K562 (cell line): ENCODE measurements around the gene STON2. TPM values are rescaled to one million over a fixed set of nuclear protein-coding genes. Genes with fewer than 3 reads are reported as not detected.

Source experiments
- CEBPB ChIP-seq: fragments of 450-650 bp; IDR thresholded peaks from 2 replicates; pipeline ENCODE4 v1.6.1; 2016; ENCODE audit warnings: missing genetic modification characterization, missing compliant biosample characterization
- ERF ChIP-seq: fragments of 450-650 bp; formaldehyde crosslinking; IDR thresholded peaks from 2 replicates; pipeline ENCODE4 v1.4.0; 2020; ENCODE audit warnings: mild to moderate bottlenecking, mixed read lengths
- FOSL1 ChIP-seq: fragments of 200-800 bp; sonication (Bioruptor generic); conservative IDR thresholded peaks from 2 replicates; pipeline ENCODE4 v1.6.1; 2016; ENCODE audit warnings: missing genetic modification characterization, missing compliant biosample characterization
- KAT7 ChIP-seq: sonication (generic); formaldehyde crosslinking; IDR thresholded peaks from 2 replicates; pipeline ENCODE4 v1.8.0; 2022; ENCODE audit warnings: missing genetic modification reagents, mild to moderate bottlenecking, borderline replicate concordance
- MGA ChIP-seq: fragments of 450-650 bp; IDR thresholded peaks from 2 replicates; pipeline ENCODE4 v1.6.1; 2016; ENCODE audit warnings: mild to moderate bottlenecking, moderate library complexity
- PHB ChIP-seq: fragments of 250-450 bp; sonication (Bioruptor Pico); IDR thresholded peaks from 2 replicates; pipeline ENCODE4 v1.5.0; 2021
- SMARCE1 ChIP-seq: fragments of 450-650 bp; IDR thresholded peaks from 2 replicates; pipeline ENCODE4 v1.7.1; 2016; ENCODE audit warnings: mild to moderate bottlenecking
- ZFX ChIP-seq: sonication (generic); formaldehyde crosslinking; IDR thresholded peaks from 2 replicates; pipeline ENCODE4 v1.8.0; 2022; ENCODE audit warnings: mild to moderate bottlenecking, missing genetic modification reagents, moderate library complexity
- ZNF175 ChIP-seq: fragments of 200-800 bp; sonication (Bioruptor generic); IDR thresholded peaks from 2 replicates; pipeline ENCODE4 v1.6.1; 2016; ENCODE audit warnings: low read depth, mild to moderate bottlenecking, missing genetic modification characterization, missing compliant biosample characterization
- ZNF766 ChIP-seq: fragments of 200-800 bp; sonication (Bioruptor generic); conservative IDR thresholded peaks from 2 replicates; pipeline ENCODE4 v1.6.1; 2016; ENCODE audit warnings: missing genetic modification characterization, missing compliant biosample characterization
- ZNF77 ChIP-seq: fragments of 250-450 bp; sonication (Bioruptor Pico); IDR thresholded peaks from 2 replicates; pipeline ENCODE4 v1.5.0; 2020
- polyA plus RNA-seq, 8 experiments: library from polyadenylated mRNA; depleted of rRNA in 4 of 8; stranded (reverse) in 5 of 8; unstranded in 3 of 8; fragments of >200 nt; fragmentation: Nextera tagmentation in 2 of 8; fragmentation: Illumina TruSeq in 1 of 8; extraction: Ambion mirVana in 2 of 8; extraction: Trizol in 1 of 8; gene quantifications; 2 replicates each; pipeline versions ENCODE4 v1.2.1 to v1.2.3, GENCODE V29; 2011 to 2014; ENCODE audit warnings: inconsistent platforms in 1 of 8, missing spikeins in 1 of 8
- total RNA-seq, 7 experiments: library from RNA; depleted of rRNA in 6 of 7; stranded (reverse); fragments of >200 nt in 6 of 7; fragmentation: Illumina TruSeq in 2 of 7; extraction: Trizol in 2 of 7; gene quantifications; 2 replicates each; pipeline versions ENCODE4 v1.2.1 to v1.2.3, GENCODE V29; 2011 to 2021; ENCODE audit warnings: low replicate concordance in 1 of 7
- TF ChIP-seq, protein P1 (sequence below): sonication (generic); formaldehyde crosslinking; IDR thresholded peaks from 2 replicates; pipeline ENCODE4 v1.8.0; 2022; ENCODE audit warnings: missing genetic modification reagents, mild to moderate bottlenecking, borderline replicate concordance

STON2 gene
- total and polyA plus RNA-seq, 9 of the 15 experiments (the other 6 are each of a cell fraction or from before 2014, with no cell fraction given) = 7.8 to 99.3 (median 53.5) TPM

DNA sequence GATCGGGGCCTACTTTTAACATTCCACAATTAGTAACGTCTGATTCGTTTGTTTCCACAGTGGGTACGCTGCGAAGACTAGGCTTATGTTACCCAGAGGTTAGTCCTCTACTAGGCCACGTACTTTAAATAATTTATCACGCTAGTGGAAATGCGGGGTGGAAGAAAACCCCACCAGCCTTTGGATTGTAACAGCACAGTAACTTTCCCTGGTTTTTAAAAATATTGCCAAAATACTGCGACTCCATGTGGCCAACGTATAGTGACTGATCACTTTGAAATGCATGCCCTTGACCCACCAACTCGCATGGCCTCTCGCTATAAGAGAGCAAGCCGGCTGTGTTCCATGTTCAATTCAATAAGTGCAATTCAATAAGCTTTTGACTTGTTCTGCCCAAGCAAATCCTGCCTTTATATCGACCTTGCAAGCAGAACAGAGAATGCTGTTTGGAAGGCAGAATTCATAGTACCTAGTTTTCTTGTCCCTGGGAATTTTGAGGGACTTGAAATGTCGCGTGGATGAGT lies 178.5 kb downstream of the STON2 start (continued):
- TF ChIP-seq MGA = peak; percentile 82
- TF ChIP-seq, protein P1, sequence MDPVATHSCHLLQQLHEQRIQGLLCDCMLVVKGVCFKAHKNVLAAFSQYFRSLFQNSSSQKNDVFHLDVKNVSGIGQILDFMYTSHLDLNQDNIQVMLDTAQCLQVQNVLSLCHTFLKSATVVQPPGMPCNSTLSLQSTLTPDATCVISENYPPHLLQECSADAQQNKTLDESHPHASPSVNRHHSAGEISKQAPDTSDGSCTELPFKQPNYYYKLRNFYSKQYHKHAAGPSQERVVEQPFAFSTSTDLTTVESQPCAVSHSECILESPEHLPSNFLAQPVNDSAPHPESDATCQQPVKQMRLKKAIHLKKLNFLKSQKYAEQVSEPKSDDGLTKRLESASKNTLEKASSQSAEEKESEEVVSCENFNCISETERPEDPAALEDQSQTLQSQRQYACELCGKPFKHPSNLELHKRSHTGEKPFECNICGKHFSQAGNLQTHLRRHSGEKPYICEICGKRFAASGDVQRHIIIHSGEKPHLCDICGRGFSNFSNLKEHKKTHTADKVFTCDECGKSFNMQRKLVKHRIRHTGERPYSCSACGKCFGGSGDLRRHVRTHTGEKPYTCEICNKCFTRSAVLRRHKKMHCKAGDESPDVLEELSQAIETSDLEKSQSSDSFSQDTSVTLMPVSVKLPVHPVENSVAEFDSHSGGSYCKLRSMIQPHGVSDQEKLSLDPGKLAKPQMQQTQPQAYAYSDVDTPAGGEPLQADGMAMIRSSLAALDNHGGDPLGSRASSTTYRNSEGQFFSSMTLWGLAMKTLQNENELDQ (CRISPR knock-in tag) = no peak
- 0 out of 2 replicates have a peak, but pooled peaks have one; percentile 29 for TF ChIP-seq ZNF175 (CRISPR knock-in tag)
- 0 out of 2 replicates have a peak, but pooled peaks have one; percentile 52 for TF ChIP-seq KAT7 (CRISPR knock-in tag)
- no peak for TF ChIP-seq PHB
- TF ChIP-seq ZNF766 (CRISPR knock-in tag) = peak; percentile 26; the same call in 1 of the 2 replicates
- TF ChIP-seq FOSL1 (tag) = 0 out of 2 replicates have a peak, but pooled peaks have one; percentile 34
- 0 out of 2 replicates have a peak, but pooled peaks have one; percentile 8 for TF ChIP-seq SMARCE1
- no peak for TF ChIP-seq ZNF77 (CRISPR knock-in tag)
- no peak for TF ChIP-seq CEBPB
- peak; percentile 72 for TF ChIP-seq ZFX (CRISPR knock-in tag)
- peak; percentile 42; the same call in 1 of the 2 replicates for TF ChIP-seq ERF (CRISPR knock-in tag)
